Neural crest cell (in vitro differentiated cells): ENCODE measurements around the gene C5. TPM values are rescaled to one million over a fixed set of nuclear protein-coding genes. Genes with fewer than 3 reads are reported as not detected.
A peak's percentile ranks its signal among the peaks of the same experiment; 100 is the strongest.

Experiments used
- DNase-seq: peaks from one replicate; pipeline ENCODE4 v3.0.0; 2021; ENCODE audit warnings: low read depth, mixed read lengths, low spot score
- H3K27ac Mint-ChIP-seq: one replicate; pipeline ENCODE4 v1.8.0; 2021; ENCODE audit warnings: mild to moderate bottlenecking, mixed read lengths; ENCODE audit not compliant: unreplicated experiment
- H3K27me3 Mint-ChIP-seq: 2 replicates; pipeline ENCODE4 v1.8.0; 2021; ENCODE audit warnings: low read depth, mild to moderate bottlenecking, mixed read lengths
- H3K36me3 Mint-ChIP-seq: 2 replicates; pipeline ENCODE4 v1.8.0; 2021; ENCODE audit warnings: low read depth, mild to moderate bottlenecking, mixed read lengths
- H3K4me1 Mint-ChIP-seq: 2 replicates; pipeline ENCODE4 v1.8.0; 2021; ENCODE audit warnings: mixed read lengths
- H3K4me3 Mint-ChIP-seq: one replicate; pipeline ENCODE4 v1.8.0; 2021; ENCODE audit warnings: mild to moderate bottlenecking, mixed read lengths
- H3K9me3 Mint-ChIP-seq: 2 replicates; pipeline ENCODE4 v1.8.0; 2021; ENCODE audit warnings: mixed read lengths
- total RNA-seq: library from RNA; stranded (reverse); gene quantifications from 2 replicates; pipeline ENCODE4 v1.2.1, GENCODE V29; 2021
- TF ChIP-seq, protein P1 (sequence below): fragments of 200-600 bp; sonication (generic); conservative IDR thresholded peaks from 2 replicates; pipeline ENCODE4 v1.5.0; 2021; ENCODE audit warnings: antibody characterized with exemption, mild to moderate bottlenecking

C5 gene
- total RNA-seq, 1 donor from 2014 or later: 9.4 TPM

DNA sequence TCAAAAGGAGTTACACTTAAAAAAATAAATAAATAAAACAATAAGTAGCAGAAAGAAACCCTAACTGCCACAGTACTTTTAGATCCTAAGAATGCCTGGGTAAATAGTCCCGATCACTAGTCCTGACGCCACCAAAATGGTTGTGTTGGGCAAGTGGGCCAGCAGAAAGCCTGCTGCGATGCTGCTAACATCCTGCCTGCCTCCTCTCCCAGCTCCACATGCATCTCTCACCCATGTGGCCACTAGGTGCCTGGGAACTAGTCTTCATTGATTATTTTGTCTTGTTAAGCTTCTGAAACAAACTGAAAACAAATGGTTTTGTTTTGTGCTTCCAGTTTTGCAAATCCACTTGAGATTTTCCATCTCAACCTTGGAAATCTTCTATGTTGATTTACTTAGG, 69.1 kb downstream of the C5 start:
- Mint-ChIP-seq H3K27me3 (no peaks in the 10 kb centered on the region), H3K27ac (no peak overlapping the region), H3K36me3 (no peaks in the 10 kb centered on the region), H3K4me3 (no peak overlapping the region), H3K4me1 (peaks cover 10% of the 10 kb centered on the region), H3K9me3 (no peaks in the 10 kb centered on the region)
- TF ChIP-seq, protein P1, sequence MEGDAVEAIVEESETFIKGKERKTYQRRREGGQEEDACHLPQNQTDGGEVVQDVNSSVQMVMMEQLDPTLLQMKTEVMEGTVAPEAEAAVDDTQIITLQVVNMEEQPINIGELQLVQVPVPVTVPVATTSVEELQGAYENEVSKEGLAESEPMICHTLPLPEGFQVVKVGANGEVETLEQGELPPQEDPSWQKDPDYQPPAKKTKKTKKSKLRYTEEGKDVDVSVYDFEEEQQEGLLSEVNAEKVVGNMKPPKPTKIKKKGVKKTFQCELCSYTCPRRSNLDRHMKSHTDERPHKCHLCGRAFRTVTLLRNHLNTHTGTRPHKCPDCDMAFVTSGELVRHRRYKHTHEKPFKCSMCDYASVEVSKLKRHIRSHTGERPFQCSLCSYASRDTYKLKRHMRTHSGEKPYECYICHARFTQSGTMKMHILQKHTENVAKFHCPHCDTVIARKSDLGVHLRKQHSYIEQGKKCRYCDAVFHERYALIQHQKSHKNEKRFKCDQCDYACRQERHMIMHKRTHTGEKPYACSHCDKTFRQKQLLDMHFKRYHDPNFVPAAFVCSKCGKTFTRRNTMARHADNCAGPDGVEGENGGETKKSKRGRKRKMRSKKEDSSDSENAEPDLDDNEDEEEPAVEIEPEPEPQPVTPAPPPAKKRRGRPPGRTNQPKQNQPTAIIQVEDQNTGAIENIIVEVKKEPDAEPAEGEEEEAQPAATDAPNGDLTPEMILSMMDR: no peak
- no peak for DNase-seq

GRCh38 chr9:120979797-120980196, 70.3 kb downstream of the C5 start:
- Mint-ChIP-seq H3K9me3 (no peaks in the 10 kb centered on the region), H3K27me3 (no peaks in the 10 kb centered on the region), H3K4me3 (no peak overlapping the region), H3K27ac (no peak overlapping the region), H3K4me1 (peaks cover 21% of the 10 kb centered on the region), H3K36me3 (no peaks in the 10 kb centered on the region)
- TF ChIP-seq, protein P1: no peak
- DNase-seq: no peak

DNA sequence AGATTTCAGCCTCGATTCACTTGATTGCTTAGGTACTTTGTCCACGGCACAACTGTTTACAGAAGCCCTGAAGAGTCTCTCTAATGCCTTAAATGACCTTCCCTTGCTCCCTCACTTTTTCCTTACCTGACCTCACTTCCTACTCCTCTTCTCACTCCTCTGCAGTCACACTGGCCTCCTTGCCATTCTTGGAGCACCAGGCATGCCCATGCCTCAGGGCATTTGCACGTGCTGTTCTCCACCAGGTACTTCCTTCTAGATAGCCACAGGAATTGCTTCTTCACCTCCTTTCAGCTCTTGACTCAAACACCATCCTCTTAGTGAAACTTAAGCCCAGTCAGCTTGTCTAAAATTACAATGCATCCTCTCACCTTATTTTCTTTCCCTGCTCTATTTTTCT, 71.1 kb downstream of the C5 start:
- TF ChIP-seq, protein P1: no peak
- H3K4me3 Mint-ChIP-seq: no peak overlapping the region
- H3K27ac Mint-ChIP-seq: no peak overlapping the region
- H3K4me1 Mint-ChIP-seq: peaks cover 29% of the 10 kb centered on the region
- H3K9me3 Mint-ChIP-seq: no peaks in the 10 kb centered on the region
- no peak for DNase-seq
- H3K36me3 Mint-ChIP-seq: no peaks in the 10 kb centered on the region
- no peaks in the 10 kb centered on the region for H3K27me3 Mint-ChIP-seq

- Mint-ChIP-seq H3K9me3 (no peaks in the 10 kb centered on the region), H3K36me3 (no peaks in the 10 kb centered on the region), H3K4me1 (peaks cover 33% of the 10 kb centered on the region), H3K4me3 (no peak overlapping the region), H3K27ac (no peak overlapping the region), H3K27me3 (no peaks in the 10 kb centered on the region)
- no peak for DNase-seq
- TF ChIP-seq, protein P1: no peak
These were observed 72.8 kb downstream of the C5 start for GRCh38 chr9:120977321-120977720.

- Mint-ChIP-seq H3K27me3 (no peaks in the 10 kb centered on the region), H3K9me3 (no peaks in the 10 kb centered on the region), H3K27ac (peak overlapping the region; percentile 4), H3K4me1 (peaks cover 32% of the 10 kb centered on the region), H3K4me3 (no peak overlapping the region), H3K36me3 (no peaks in the 10 kb centered on the region)
- TF ChIP-seq, protein P1: no peak
- no peak for DNase-seq
These were observed 75.2 kb downstream of the C5 start for GRCh38 chr9:120974921-120975320.

- H3K27me3 Mint-ChIP-seq: peaks cover 3% of the 10 kb centered on the region
- H3K36me3 Mint-ChIP-seq: no peaks in the 10 kb centered on the region
- H3K4me1 Mint-ChIP-seq: peaks cover 36% of the 10 kb centered on the region
- no peak for DNase-seq
- H3K4me3 Mint-ChIP-seq: no peak overlapping the region
- peak overlapping the region; percentile 74 for H3K27ac Mint-ChIP-seq
- TF ChIP-seq, protein P1: no peak
- H3K9me3 Mint-ChIP-seq: no peaks in the 10 kb centered on the region
These were observed 75.9 kb downstream of the C5 start for GRCh38 chr9:120974181-120974580.
